Heart left ventricle (tissue), 16 donors: ENCODE data around the gene HCST. TPM values are rescaled to one million over a fixed set of nuclear protein-coding genes. Genes with fewer than 3 reads are reported as not detected.

Experiments used
- ATAC-seq, 4 donors: fragments of 200-7000 bp; cut with Tn5 transposase; one replicate each; pipeline ENCODE4 v1.9.1; 2020 to 2022; ENCODE audit warnings: moderate library complexity in 4 of 4, mild to moderate bottlenecking in 3 of 4, moderate number of reproducible peaks in 1 of 4
- DNase-seq, 5 donors: peaks; one replicate each; pipeline ENCODE4 v3.0.0-alpha.2; 2020
- H3K27ac ChIP-seq, 12 donors: fragments of 200-600 bp; sonication (generic) in 4 of 12; one replicate each; pipeline versions ENCODE4 v1.5.0 to v1.8.0; 2016 to 2022; ENCODE audit warnings: mild to moderate bottlenecking in 2 of 12
- H3K27me3 ChIP-seq, 9 donors: fragments of 200-600 bp; sonication (generic) in 2 of 9; one replicate each; pipeline versions ENCODE4 v1.5.1 to v1.8.0; 2016 to 2022; ENCODE audit warnings: mild to moderate bottlenecking in 3 of 9
- H3K36me3 ChIP-seq, 9 donors: fragments of 200-600 bp; sonication (generic) in 2 of 9; one replicate each; pipeline versions ENCODE4 v1.5.0 to v1.8.0; 2018 to 2022; ENCODE audit warnings: mild to moderate bottlenecking in 2 of 9
- H3K4me1 ChIP-seq, 12 donors: fragments of 200-600 bp; sonication (generic) in 4 of 12; one replicate each; pipeline versions ENCODE4 v1.5.0 to v1.8.0; 2016 to 2022; ENCODE audit warnings: mild to moderate bottlenecking in 3 of 12
- H3K4me3 ChIP-seq, 12 donors: fragments of 200-600 bp; sonication (generic) in 4 of 12; one replicate each; pipeline versions ENCODE4 v1.5.0 to v1.8.0; 2017 to 2022; ENCODE audit warnings: mild to moderate bottlenecking in 9 of 12, moderate library complexity in 4 of 12
- H3K9me3 ChIP-seq, 12 donors: fragments of 200-600 bp; sonication (generic) in 4 of 12; one replicate each; pipeline versions ENCODE4 v1.5.0 to v1.8.0; 2016 to 2022; ENCODE audit warnings: mild to moderate bottlenecking in 1 of 12
- CTCF ChIP-seq, 12 donors: fragments of 200-600 bp; sonication (generic) in 4 of 12; IDR thresholded peaks; one replicate each; pipeline versions ENCODE4 v1.5.0 to v1.8.0; 2018 to 2022; ENCODE audit warnings: antibody characterized with exemption in 12 of 12, mild to moderate bottlenecking in 5 of 12
- POLR2A ChIP-seq, 2 donors: fragments of 450-650 bp; IDR thresholded peaks; one replicate each; pipeline ENCODE4 v1.6.1; 2017; ENCODE audit warnings: antibody characterized with exemption in 2 of 2, mild to moderate bottlenecking in 2 of 2, moderate library complexity in 2 of 2
- WGBS, 4 donors: extraction: QIAGEN DNeasy Blood & Tissue Kit in 2 of 4; methylation state at CpG; one replicate each; pipeline versions ENCODE4 v1.1.5 to v1.1.7; 2013 to 2018; 5-methylcytosine and 5-hydroxymethylcytosine counted together
- intact Hi-C, 10 donors: fragments of 100-400 bp; cut with DNase I; formaldehyde crosslinking; loops; one replicate each; pipeline versions ENCODE4 v1.11.1 to v1.14.2; 2022
- polyA plus RNA-seq, 2 donors: library from polyadenylated mRNA; stranded (reverse); fragments of 200-250 nt; gene quantifications; one replicate each; pipeline ENCODE4 v1.2.3, GENCODE V29; 2013
- total RNA-seq, 9 donors: library from RNA; depleted of rRNA in 2 of 9; stranded (reverse); fragments of >200 nt in 2 of 9; fragmentation: NEBNext Ultra II Directional in 3 of 9; extraction: Animal tissue kit (Norgen Biotek cat#: 25700) in 3 of 9; gene quantifications; one replicate each; pipeline versions ENCODE4 v1.1.0 to v1.2.4, GENCODE V29; 2016 to 2023
- donor health status: ischemic (EF 13 %, LVEDD 7.1; RV severe dilation, severe dysfunction).
- donor health status: healthy with polysubstance abuse.
- donor health status: DM: no; HTN: yes; CAD: no.
- donor health status: DM: no; HTN: no; CAD: no.
- donor health status: ischemic (EF 25% LVEDD 6.9; RV normal size, moderate dysfunction).
- donor health status: ischemic (EF 25% LVEDD 5.7; RV mildly dilated, moderate dysfunction).
- donor health status: healthy.
- donor health status: DM: yes; HTN: yes; CAD: no.
- donor health status: ischemic (EF 35%, LVEDD 5.7; RV mildly dilated, moderate dysfunction).
- donor health status: nonischemic (EF 11% LVEDD 7.7; RV severe dilation, severe dysfunction).
- donor health status: DM: yes; HTN: yes; CAD: no.
- donor health status: PGD.
- donor health status: ischemic (EF 29% LVEDD 5.4; RV normal size, mild dysfunction).
- donor health status: nonischemic (EF 23%, LVEDD 6.1; RV moderate dilation, normal function).

HCST gene
- total and polyA plus RNA-seq, 11 donors = 2.3 to 31.7 (median 4.7) TPM; not detected in 1

GRCh38 chr19:35861640-35862160, 40.6 kb upstream of the HCST start:
- WGBS, 4 donors = 51 to 56% (median 53%) methylated on average over 18 to 19 of the region's 19 CpGs
- no peak for DNase-seq
- TF ChIP-seq POLR2A (IDR thresholded peaks at IDR 0.05) (no peak), CTCF (IDR thresholded peaks at IDR 0.05) (no peak)
- Histone ChIP-seq H3K27me3 (peaks cover 19 to 84% (median 54%) of the 10 kb centered on the region in 9 donors), H3K4me3 (no peak overlapping the region), H3K9me3 (no peaks in the 10 kb centered on the region), H3K36me3 (no peaks in the 10 kb centered on the region), H3K27ac (no peak overlapping the region), H3K4me1 (peaks cover 0 to 11% (median 3%) of the 10 kb centered on the region in 12 donors)
- intact Hi-C loops = no loop called here
- ATAC-seq = no peak

- peaks cover 0 to 5% (median 0%) of the 10 kb centered on the region in 12 donors for H3K4me1 ChIP-seq
- H3K36me3 ChIP-seq = no peaks in the 10 kb centered on the region
- TF ChIP-seq CTCF (IDR thresholded peaks at IDR 0.05) (no peak), POLR2A (IDR thresholded peaks at IDR 0.05) (no peak)
- ATAC-seq = no peak
- DNase-seq = peak in 1 of 5 donors; percentile 43
- no peak overlapping the region for H3K4me3 ChIP-seq
- intact Hi-C loops = no loop called here
- peaks cover 19 to 75% (median 47%) of the 10 kb centered on the region in 9 donors for H3K27me3 ChIP-seq
- WGBS, 4 donors = 67 to 86% (median 78%) methylated on average over 14 of the region's 14 CpGs
- H3K9me3 ChIP-seq = no peaks in the 10 kb centered on the region
- no peak overlapping the region for H3K27ac ChIP-seq
Measured at GRCh38 chr19:35862528-35862927, 39.8 kb upstream of the HCST start.

GRCh38 chr19:35863018-35863417, 39.3 kb upstream of the HCST start:
- no peak for ATAC-seq
- no peak for DNase-seq
- no peaks in the 10 kb centered on the region for H3K36me3 ChIP-seq
- peaks cover 0 to 7% (median under 1%) of the 10 kb centered on the region in 12 donors for H3K4me1 ChIP-seq
- no peak overlapping the region for H3K27ac ChIP-seq
- intact Hi-C loops = no loop called here
- TF ChIP-seq POLR2A (IDR thresholded peaks at IDR 0.05) (no peak), CTCF (IDR thresholded peaks at IDR 0.05) (no peak)
- peaks cover 19 to 72% (median 46%) of the 10 kb centered on the region in 9 donors for H3K27me3 ChIP-seq
- no peak overlapping the region for H3K4me3 ChIP-seq
- H3K9me3 ChIP-seq = no peaks in the 10 kb centered on the region
- 87 to 90% (median 89%) methylated on average over 5 of the region's 5 CpGs for WGBS, 4 donors

- H3K36me3 ChIP-seq = no peaks in the 10 kb centered on the region
- peaks cover 0 to 29% (median 8%) of the 10 kb centered on the region in 9 donors for H3K27me3 ChIP-seq
- no peak for TF ChIP-seq POLR2A (IDR thresholded peaks at IDR 0.05)
- no peak for TF ChIP-seq CTCF (IDR thresholded peaks at IDR 0.05)
- intact Hi-C loops = no loop called here
- DNase-seq (peak; percentile 74 to 87 (median 81)), ATAC-seq (peak; percentile 55 to 94 (median 92))
- peaks cover 0 to 26% (median 18%) of the 10 kb centered on the region in 12 donors for H3K4me1 ChIP-seq
- H3K4me3 ChIP-seq = peak within 1 kb of the TSS; percentile 34 to 67 (median 56)
- 0 to 1% (median 0%) methylated on average over 1 to 60 of the region's 60 CpGs for WGBS, 4 donors
- H3K9me3 ChIP-seq = no peaks in the 10 kb centered on the region
- peak within 1 kb of the TSS in 1 of 12 donors; percentile 34 for H3K27ac ChIP-seq
Measured at GRCh38 chr19:35868172-35868822, 34.0 kb upstream of the HCST start, which contains the start of gene APLP1. Gene APLP1 (plus strand): TSS chr19:35868574. CDS start chr19:35868637, 63 bp downstream.
